ENCODE results near the gene SLC37A4. TPM values are rescaled to one million over a fixed set of nuclear protein-coding genes. Genes with fewer than 3 reads are reported as not detected.

Gene SLC37A4
- total RNA-seq, 1 experiment from 2014 or later: 54.5 TPM

GRCh38 chr11:119025099-119025473 lies 5.6 kb downstream of the SLC37A4 start:
- Mint-ChIP-seq H3K4me1 (peaks cover 19% of the 10 kb centered on the region), H3K9me3 (no peaks in the 10 kb centered on the region), H3K36me3 (peaks cover 56% of the 10 kb centered on the region), H3K4me3 (no peak overlapping the region), H3K27ac (0 out of 2 replicates have a peak overlapping the region, but pooled peaks have one; percentile 70), H3K27me3 (ENCODE audit: low read depth) (no peaks in the 10 kb centered on the region)
- TF ChIP-seq E2F5 (CRISPR knock-in tag; IDR thresholded peaks at IDR 0.05) (no peak), AR (CRISPR knock-in tag; IDR thresholded peaks at IDR 0.05) (no peak), ZBTB21 (CRISPR knock-in tag; IDR thresholded peaks at IDR 0.05; ENCODE audit: borderline replicate concordance) (no peak), SP1 (CRISPR knock-in tag; conservative IDR thresholded peaks at IDR 0.05) (no peak), ERG (CRISPR knock-in tag; IDR thresholded peaks at IDR 0.05) (no peak), IRF2 (CRISPR knock-in tag; IDR thresholded peaks at IDR 0.05; ENCODE audit: borderline replicate concordance, low read depth) (no peak), KAT7 (CRISPR knock-in tag; IDR thresholded peaks at IDR 0.05; ENCODE audit: borderline replicate concordance) (no peak), FOXK1 (CRISPR knock-in tag; IDR thresholded peaks at IDR 0.05) (no peak), ZNF512 (CRISPR knock-in tag; IDR thresholded peaks at IDR 0.05; ENCODE audit: borderline replicate concordance) (no peak), ATF6 (CRISPR knock-in tag; IDR thresholded peaks at IDR 0.05) (no peak), ELF4 (CRISPR knock-in tag; IDR thresholded peaks at IDR 0.05; ENCODE audit: low read depth) (no peak), ZBTB43 (CRISPR knock-in tag; IDR thresholded peaks at IDR 0.05) (no peak)
- POLR2A ChIA-PET: no interaction called here
- DNase-seq (ENCODE audit: low spot score) (no peak), ATAC-seq (peak; percentile 22)
- CTCF ChIA-PET: interaction anchor here (0.5 kb wide), 1 partner anchor 11 kb away, joined by 6 read pairs; no protein-coding TSS in a partner anchor

GRCh38 chr11:119024430-119025098 lies 6.1 kb downstream of the SLC37A4 start:
- H3K9me3 Mint-ChIP-seq: no peaks in the 10 kb centered on the region
- no peak for DNase-seq (ENCODE audit: low spot score)
- ChIA-PET POLR2A (no interaction called here), CTCF (interaction anchor here (0.5 to 0.7 kb wide), 3 partner anchors 11 to 120 kb away, joined by 3 to 6 read pairs (median 3); no protein-coding TSS in a partner anchor)
- ATAC-seq: peak; percentile 11; the same call in 1 of the 2 replicates
- H3K27me3 Mint-ChIP-seq (ENCODE audit: low read depth): no peaks in the 10 kb centered on the region
- no peak overlapping the region for H3K4me3 Mint-ChIP-seq
- no peak overlapping the region for H3K27ac Mint-ChIP-seq
- peaks cover 60% of the 10 kb centered on the region for H3K36me3 Mint-ChIP-seq
- peaks cover 20% of the 10 kb centered on the region for H3K4me1 Mint-ChIP-seq
- TF ChIP-seq ATF6 (CRISPR knock-in tag; IDR thresholded peaks at IDR 0.05) (no peak), ZBTB21 (CRISPR knock-in tag; IDR thresholded peaks at IDR 0.05; ENCODE audit: borderline replicate concordance) (no peak), RELA (CRISPR knock-in tag; IDR thresholded peaks at IDR 0.05; ENCODE audit: borderline replicate concordance) (no peak), E2F1 (CRISPR knock-in tag; IDR thresholded peaks at IDR 0.05) (no peak), GABPB1 (CRISPR knock-in tag; IDR thresholded peaks at IDR 0.05) (no peak), ZMAT4 (CRISPR knock-in tag; IDR thresholded peaks at IDR 0.05) (no peak), GTF2I (CRISPR knock-in tag; conservative IDR thresholded peaks at IDR 0.05) (no peak), EMX1 (CRISPR knock-in tag; IDR thresholded peaks at IDR 0.05) (no peak), FOXJ3 (CRISPR knock-in tag; IDR thresholded peaks at IDR 0.05; ENCODE audit: borderline replicate concordance) (no peak)
